AG08395 (cell line): ENCODE measurements around the gene WFDC5.
A peak's percentile ranks its signal among the peaks of the same experiment; 100 is the strongest.

Experiments
- DNase-seq: peaks from one replicate; pipeline ENCODE4 v3.0.0; 2012; ENCODE audit warnings: mixed read lengths, low spot score

WFDC5 gene

GRCh38 chr20:45115386-45115774 lies 406 bp upstream of the WFDC5 start:
- no peak for DNase-seq

GRCh38 chr20:45113865-45114264 lies 1.1 kb downstream of the WFDC5 start:
- no peak for DNase-seq

- no peak for DNase-seq
Measured at GRCh38 chr20:45112754-45113153, 2.2 kb downstream of the WFDC5 start.

- no peak for DNase-seq
Measured at GRCh38 chr20:45111799-45112471, 3.0 kb downstream of the WFDC5 start.

GRCh38 chr20:45111285-45111684 lies 3.7 kb downstream of the WFDC5 start:
- DNase-seq, result no peak

GRCh38 chr20:45110301-45110700 lies 4.7 kb downstream of the WFDC5 start:
- no peak for DNase-seq

GRCh38 chr20:45109634-45110033 lies 5.3 kb downstream of the WFDC5 start:
- DNase-seq, result no peak

- no peak for DNase-seq
Measured at GRCh38 chr20:45105317-45105716, 9.7 kb downstream of the WFDC5 start.

GRCh38 chr20:45104786-45105185 lies 10.2 kb downstream of the WFDC5 start:
- peak; percentile 63 for DNase-seq

- no peak for DNase-seq
Measured at GRCh38 chr20:45103072-45103471, 11.9 kb downstream of the WFDC5 start.

GRCh38 chr20:45101333-45101850 lies 13.6 kb downstream of the WFDC5 start:
- DNase-seq, result no peak

GRCh38 chr20:45100563-45101245 lies 14.3 kb downstream of the WFDC5 start, which contains the start of gene KCNS1:
KCNS1 (minus strand) TSS chr20:45101127; CDS start chr20:45099236, 1,891 bp downstream.
- DNase-seq, result peak; percentile 37

- DNase-seq, result no peak
Measured at GRCh38 chr20:45098103-45098773, 16.7 kb downstream of the WFDC5 start.

- DNase-seq, result no peak
Measured at GRCh38 chr20:45097485-45098102, 17.4 kb downstream of the WFDC5 start.

- no peak for DNase-seq
Measured at GRCh38 chr20:45096781-45097180, 18.2 kb downstream of the WFDC5 start.

- peak; percentile 70 for DNase-seq
Measured at GRCh38 chr20:45095805-45096238, 19.2 kb downstream of the WFDC5 start.

- DNase-seq, result no peak
Measured at GRCh38 chr20:45094864-45095574, 20.0 kb downstream of the WFDC5 start.

GRCh38 chr20:45094201-45094600 lies 20.8 kb downstream of the WFDC5 start:
- no peak for DNase-seq

GRCh38 chr20:45092898-45093297 lies 22.1 kb downstream of the WFDC5 start:
- no peak for DNase-seq

GRCh38 chr20:45091366-45091765 lies 23.6 kb downstream of the WFDC5 start:
- no peak for DNase-seq

- DNase-seq, result peak; percentile 39
Measured at GRCh38 chr20:45090481-45090880, 24.5 kb downstream of the WFDC5 start.

GRCh38 chr20:45088247-45088646 lies 26.7 kb downstream of the WFDC5 start:
- peak; percentile 83 for DNase-seq
